Left ventricle myocardium inferior (tissue), 1 donor: Measurements from ENCODE around the gene PTPRG. TPM values are rescaled to one million over a fixed set of nuclear protein-coding genes. Genes with fewer than 3 reads are reported as not detected.

ENCODE experiments used
- DNase-seq: peaks from one replicate; pipeline ENCODE4 v3.0.0-alpha.2; 2020
- H3K27ac ChIP-seq: fragments of 200-600 bp; replicated peaks from 2 replicates; pipeline ENCODE4 v1.8.0; 2021
- H3K27me3 ChIP-seq: fragments of 200-600 bp; 2 replicates; pipeline ENCODE4 v1.8.0; 2021; ENCODE audit warnings: low read depth
- H3K36me3 ChIP-seq: fragments of 200-600 bp; 2 replicates; pipeline ENCODE4 v1.8.0; 2021
- H3K4me1 ChIP-seq: fragments of 200-600 bp; 2 replicates; pipeline ENCODE4 v1.8.0; 2021
- H3K4me3 ChIP-seq: fragments of 200-600 bp; 2 replicates; pipeline ENCODE4 v1.8.0; 2021; ENCODE audit warnings: mild to moderate bottlenecking, moderate library complexity
- H3K9me3 ChIP-seq: fragments of 200-600 bp; replicated peaks from 2 replicates; pipeline ENCODE4 v1.8.0; 2021
- CTCF ChIP-seq: fragments of 200-600 bp; IDR thresholded peaks from 2 replicates; pipeline ENCODE4 v1.8.0; 2021; ENCODE audit warnings: antibody characterized with exemption, mild to moderate bottlenecking, borderline replicate concordance
- intact Hi-C: fragments of 100-400 bp; cut with micrococcal nuclease; formaldehyde crosslinking; loops from one replicate; pipeline ENCODE4 v1.11.0; 2022
- total RNA-seq: library from RNA; stranded (reverse); fragmentation: NEBNext Ultra II Directional; extraction: Animal tissue kit (Norgen Biotek cat#: 25700); gene quantifications from one replicate; pipeline ENCODE4 v1.2.1, GENCODE V29; 2021
- donor health status: DM: no; HTN: yes; CAD: no; lungs with severe emphysema.

The PTPRG gene
- total RNA-seq, 1 donor from 2014 or later, result 29.6 TPM

- Histone ChIP-seq H3K4me1 (peaks cover 75% of the 10 kb centered on the region), H3K4me3 (no peak overlapping the region), H3K27me3 (no peaks in the 10 kb centered on the region), H3K27ac (no peak overlapping the region), H3K9me3 (peaks cover 3% of the 10 kb centered on the region), H3K36me3 (no peaks in the 10 kb centered on the region)
- intact Hi-C loops, result no loop called here
- DNase-seq, result no peak
- no peak for TF ChIP-seq CTCF
Observed at GRCh38 chr3:61639991-61640390, 78.6 kb downstream of the PTPRG start.

GRCh38 chr3:61645148-61645547, 83.8 kb downstream of the PTPRG start:
- Histone ChIP-seq H3K9me3 (peaks cover 8% of the 10 kb centered on the region), H3K36me3 (no peaks in the 10 kb centered on the region), H3K27ac (no peak overlapping the region), H3K4me1 (peaks cover 88% of the 10 kb centered on the region), H3K4me3 (no peak overlapping the region), H3K27me3 (no peaks in the 10 kb centered on the region)
- DNase-seq, result no peak
- intact Hi-C loops, result no loop called here
- TF ChIP-seq CTCF, result no peak

- Histone ChIP-seq H3K4me1 (peaks cover 86% of the 10 kb centered on the region), H3K4me3 (no peak overlapping the region), H3K9me3 (peaks cover 8% of the 10 kb centered on the region), H3K27me3 (no peaks in the 10 kb centered on the region), H3K36me3 (no peaks in the 10 kb centered on the region), H3K27ac (no peak overlapping the region)
- intact Hi-C loops, result no loop called here
- DNase-seq, result no peak
- no peak for TF ChIP-seq CTCF
Observed at GRCh38 chr3:61646360-61646759, 85.0 kb downstream of the PTPRG start.

- Histone ChIP-seq H3K4me3 (no peak overlapping the region), H3K36me3 (no peaks in the 10 kb centered on the region), H3K27me3 (no peaks in the 10 kb centered on the region), H3K9me3 (peaks cover 8% of the 10 kb centered on the region), H3K27ac (no peak overlapping the region), H3K4me1 (peaks cover 80% of the 10 kb centered on the region)
- no peak for TF ChIP-seq CTCF
- intact Hi-C loops, result no loop called here
- DNase-seq, result no peak
Observed at GRCh38 chr3:61646851-61647525, 85.6 kb downstream of the PTPRG start.

GRCh38 chr3:61648481-61648880, 87.1 kb downstream of the PTPRG start:
- H3K4me1 ChIP-seq, result peaks cover 85% of the 10 kb centered on the region
- no peaks in the 10 kb centered on the region for H3K27me3 ChIP-seq
- H3K36me3 ChIP-seq, result no peaks in the 10 kb centered on the region
- peaks cover 8% of the 10 kb centered on the region for H3K9me3 ChIP-seq
- no peak for DNase-seq
- no peak for TF ChIP-seq CTCF
- H3K27ac ChIP-seq, result no peak overlapping the region
- intact Hi-C loops, result no loop called here
- no peak overlapping the region for H3K4me3 ChIP-seq
